Activated naive CD4-positive, alpha-beta T cell treated with anti-CD3 and anti-CD28 coated beads, Interleukin-2, amount 50 U/mL, for 16 hours (primary cell): ENCODE measurements around the gene RNFT2.
"Not testable (repeated sequence)": the region's sequence is repeated elsewhere in the genome, so short reads cannot be mapped to it uniquely, and the experiment has no call there.

Experiments
- DNase-seq: peaks from one replicate; pipeline ENCODE4 v3.0.0-alpha.2; 2020

RNFT2 gene

GRCh38 chr12:116745554-116745953, 7.4 kb downstream of the RNFT2 start:
- no peak for DNase-seq

- no peak for DNase-seq
These were observed 11.8 kb downstream of the RNFT2 start for GRCh38 chr12:116749884-116750283.

GRCh38 chr12:116750298-116750697, 12.2 kb downstream of the RNFT2 start:
- no peak for DNase-seq

DNA sequence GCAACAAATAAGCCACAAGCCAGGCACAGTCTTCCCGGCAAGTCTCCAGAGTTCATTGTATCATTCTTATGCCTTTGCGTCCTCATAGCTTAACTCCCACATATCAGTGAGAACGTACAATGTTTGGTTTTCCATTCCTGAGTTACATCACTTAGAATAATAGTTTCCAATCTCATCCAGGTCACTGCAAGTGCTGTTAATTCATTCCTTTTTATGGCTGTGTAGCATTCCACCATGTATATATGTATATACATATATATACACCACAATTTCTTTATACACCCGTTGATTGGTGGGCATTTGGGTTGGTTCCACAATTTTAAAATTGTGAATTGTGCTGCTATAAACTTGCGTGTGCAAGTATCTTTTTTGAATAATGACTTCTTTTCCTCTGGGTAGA, 16.0 kb downstream of the RNFT2 start:
- DNase-seq = not testable (repeated sequence)

DNA sequence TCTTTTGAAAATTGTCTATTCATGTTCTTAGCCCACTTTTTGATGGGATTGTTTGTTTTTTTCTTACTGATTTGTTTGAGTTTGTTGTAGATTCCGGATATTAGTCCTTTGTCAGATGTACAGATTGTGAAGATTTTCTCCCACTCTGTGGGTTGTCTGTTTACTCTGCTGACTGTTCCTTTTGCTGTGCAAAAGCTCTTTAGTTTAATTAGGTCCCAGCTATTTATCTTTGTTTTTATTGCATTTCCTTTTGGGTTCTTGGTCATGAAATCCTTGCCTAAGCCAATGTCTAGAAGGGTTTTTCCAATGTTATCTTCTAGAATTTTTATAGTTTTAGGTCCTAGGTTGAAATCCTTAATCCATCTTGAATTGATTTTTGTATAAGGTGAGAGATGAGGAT, 16.7 kb downstream of the RNFT2 start:
- DNase-seq = not testable (repeated sequence)

DNA sequence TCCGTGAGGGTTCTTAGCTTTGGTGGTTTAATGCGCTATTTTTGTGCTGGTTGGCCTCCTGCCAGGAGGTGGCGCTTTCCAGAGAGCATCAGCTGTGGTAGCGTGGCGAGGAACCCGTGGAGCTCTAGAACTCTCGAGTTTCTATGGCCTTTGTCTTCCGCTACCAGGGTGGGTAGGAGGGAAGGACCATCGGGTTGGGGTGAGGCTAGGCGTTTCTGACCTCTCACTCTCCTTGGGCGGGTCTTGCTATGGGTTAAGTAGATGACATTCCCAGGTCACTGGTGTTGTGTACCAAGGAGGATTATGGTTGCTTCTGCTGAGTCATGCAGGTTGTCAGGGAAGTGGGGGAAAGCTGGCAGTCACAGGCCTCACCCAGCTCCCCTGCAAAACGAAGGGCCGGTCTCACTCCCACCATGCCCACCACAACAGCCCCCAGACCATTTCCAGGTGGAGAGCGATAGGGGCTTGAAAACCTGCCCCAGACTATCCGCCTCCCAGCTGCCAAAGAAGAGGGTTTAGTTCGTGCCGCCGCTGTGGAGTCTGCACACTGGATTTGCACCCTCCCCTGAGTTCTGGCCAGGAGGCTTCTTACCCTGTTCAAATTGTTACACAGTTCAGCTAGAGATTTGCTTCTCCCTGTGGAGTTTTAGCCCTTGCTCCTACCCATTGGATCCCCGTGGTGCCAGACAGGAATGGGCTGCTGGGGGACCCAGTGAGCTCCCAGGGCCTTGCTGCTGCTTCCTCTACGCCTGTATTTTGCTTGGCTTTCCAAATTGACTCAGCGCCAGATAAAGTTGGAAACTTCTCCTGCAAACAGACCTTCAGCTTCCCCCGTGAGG, 21.9 kb downstream of the RNFT2 start:
- peak; percentile 30 for DNase-seq

DNA sequence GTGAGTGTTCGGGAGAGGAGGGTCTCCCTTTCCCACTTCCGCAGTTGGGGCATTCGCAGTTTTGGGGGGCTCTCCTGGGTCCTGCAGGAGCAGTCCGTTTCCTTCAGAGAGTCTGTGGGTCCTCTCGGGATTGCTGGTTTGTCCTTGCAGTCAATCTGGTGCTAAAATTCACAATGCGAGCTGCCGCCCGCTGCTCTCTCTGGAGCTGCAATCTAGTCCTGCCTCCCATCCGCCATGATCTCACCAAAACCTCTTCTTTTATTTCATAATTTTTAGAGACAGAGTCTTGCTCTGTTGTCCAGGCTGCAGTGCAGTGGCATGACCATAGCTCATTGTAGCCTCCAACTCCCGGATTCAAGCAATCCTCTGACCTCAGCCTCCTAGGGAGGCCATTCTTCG, 22.5 kb downstream of the RNFT2 start:
- no peak for DNase-seq

DNA sequence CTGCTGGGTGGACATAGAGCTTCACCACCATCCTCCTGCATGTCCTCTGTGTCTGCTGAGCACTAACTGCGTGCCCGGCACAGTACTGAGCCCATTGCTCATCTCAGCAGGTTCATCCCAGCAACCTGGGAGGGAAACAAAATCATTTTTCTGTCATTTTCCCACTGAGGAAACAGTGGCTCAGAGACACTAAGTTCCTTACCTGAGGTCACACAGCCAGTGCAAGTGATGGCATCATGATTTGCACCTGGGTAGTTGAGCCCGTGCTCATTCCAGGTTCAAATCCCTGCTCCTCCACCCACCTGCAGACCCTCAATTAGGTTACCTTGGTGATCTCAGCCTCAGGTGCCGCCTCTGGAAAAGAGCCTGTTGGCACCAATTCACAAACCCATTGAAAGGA, 23.4 kb downstream of the RNFT2 start:
- no peak for DNase-seq

- DNase-seq = no peak
These were observed 27.2 kb downstream of the RNFT2 start for GRCh38 chr12:116765271-116765670.

- DNase-seq = no peak
These were observed 28.2 kb downstream of the RNFT2 start for GRCh38 chr12:116766285-116766684.

DNA sequence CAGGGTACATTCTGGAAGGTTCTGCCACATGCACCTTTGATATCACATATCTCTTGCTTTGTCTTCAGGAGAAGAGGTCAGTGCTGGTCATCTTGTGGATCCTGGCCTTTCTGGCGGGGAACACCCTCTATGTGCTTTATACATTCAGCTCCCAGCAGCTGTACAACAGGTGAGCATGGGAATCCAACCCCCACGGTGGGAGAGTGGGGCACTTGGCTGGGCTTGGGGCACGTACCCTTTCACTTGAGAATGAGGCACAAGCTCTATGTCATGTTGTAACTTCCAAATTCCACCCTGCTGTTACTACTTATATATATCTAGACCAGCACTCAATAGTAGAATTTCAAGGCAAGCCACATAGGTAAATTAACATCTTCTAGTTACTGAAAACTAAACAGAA, 28.6 kb downstream of the RNFT2 start:
- no peak for DNase-seq

- no peak for DNase-seq
These were observed 33.5 kb downstream of the RNFT2 start for GRCh38 chr12:116771651-116772050.

- DNase-seq = no peak
These were observed 35.2 kb downstream of the RNFT2 start for GRCh38 chr12:116773276-116773731.

- no peak for DNase-seq
These were observed 35.9 kb downstream of the RNFT2 start for GRCh38 chr12:116774020-116774419.

DNA sequence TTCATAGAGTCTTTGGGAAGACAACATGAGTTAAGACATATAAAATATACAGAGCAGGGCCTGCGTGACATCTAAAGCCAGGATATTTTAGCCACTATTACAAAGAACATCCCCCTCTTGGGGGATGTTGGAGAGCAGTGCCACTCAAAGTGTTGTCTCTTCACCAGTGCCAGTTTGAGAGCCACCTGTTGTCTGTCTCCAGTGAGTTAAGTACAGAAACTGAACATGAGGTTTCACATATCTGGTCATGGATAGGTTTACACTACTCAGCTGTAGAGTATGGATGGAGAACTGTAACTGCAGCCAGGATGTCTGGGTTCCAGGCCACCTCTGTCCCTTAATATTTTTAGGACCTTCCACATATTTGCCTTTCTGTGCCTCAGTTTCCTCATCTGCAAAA, 39.1 kb downstream of the RNFT2 start:
- DNase-seq = no peak

- no peak for DNase-seq
These were observed 41.5 kb downstream of the RNFT2 start for GRCh38 chr12:116779597-116779996.

DNA sequence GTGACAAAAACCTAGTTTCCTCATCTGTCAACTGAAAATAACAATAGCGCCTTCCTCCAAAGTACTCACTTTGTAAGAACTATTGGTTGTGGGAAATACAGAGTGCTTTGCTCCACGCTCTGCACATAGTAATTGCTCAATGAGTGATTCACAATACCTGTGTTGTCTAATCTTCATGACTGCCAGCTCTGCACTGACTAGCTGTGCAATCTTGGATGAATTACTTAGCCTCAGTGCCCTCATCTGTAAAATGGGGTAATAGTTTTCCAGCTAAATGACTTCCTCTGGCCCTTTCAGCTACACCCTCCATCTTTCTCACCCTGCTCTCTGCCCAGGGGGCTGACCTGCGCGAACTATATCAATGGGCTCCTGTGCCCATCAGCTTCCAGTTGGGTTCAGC, 42.8 kb downstream of the RNFT2 start:
- no peak for DNase-seq

GRCh38 chr12:116783525-116784237, 45.6 kb downstream of the RNFT2 start:
- DNase-seq = no peak

DNA sequence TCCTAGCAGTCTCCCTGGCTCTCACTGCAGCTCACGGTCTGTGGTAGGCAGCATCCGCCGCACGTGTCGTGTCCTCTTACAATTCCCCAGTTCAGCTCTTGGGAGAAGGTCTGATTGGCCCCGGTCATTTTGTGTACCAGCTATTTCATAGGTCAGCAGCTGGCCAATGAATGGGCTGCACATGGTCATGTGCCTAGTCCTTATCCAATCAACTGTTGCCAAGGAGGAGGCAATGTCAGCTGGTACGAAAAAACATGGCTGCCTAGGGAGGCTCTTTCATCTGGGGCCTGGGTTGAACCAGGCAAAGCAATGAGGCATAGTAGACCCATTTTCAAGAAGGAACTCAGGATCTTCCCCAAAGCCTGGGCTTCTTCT, 46.1 kb downstream of the RNFT2 start:
- no peak for DNase-seq

DNA sequence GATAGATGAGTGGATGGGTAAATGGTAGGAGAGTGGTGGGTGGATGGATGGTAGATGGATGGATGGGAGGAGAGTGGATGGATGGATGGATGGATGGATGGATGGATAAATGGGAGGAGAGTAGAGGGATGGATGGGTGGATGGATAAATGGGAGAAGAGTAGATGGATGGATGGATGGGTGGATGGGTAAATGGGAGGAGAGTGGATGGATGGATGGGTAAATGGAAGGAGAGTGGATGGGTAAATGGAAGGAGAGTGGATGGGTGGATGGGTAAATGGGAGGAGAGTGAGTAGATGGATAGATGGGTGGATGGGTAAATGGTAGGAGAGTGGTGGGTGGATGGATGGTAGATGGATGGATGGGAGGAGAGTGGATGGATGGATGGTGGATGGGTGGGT, 51.4 kb downstream of the RNFT2 start:
- not testable (repeated sequence) for DNase-seq

- no peak for DNase-seq
These were observed 52.0 kb downstream of the RNFT2 start for GRCh38 chr12:116790066-116790465.

GRCh38 chr12:116792403-116792802, 54.3 kb downstream of the RNFT2 start:
- no peak for DNase-seq

- DNase-seq = no peak
These were observed 56.6 kb downstream of the RNFT2 start for GRCh38 chr12:116794725-116795124.

DNA sequence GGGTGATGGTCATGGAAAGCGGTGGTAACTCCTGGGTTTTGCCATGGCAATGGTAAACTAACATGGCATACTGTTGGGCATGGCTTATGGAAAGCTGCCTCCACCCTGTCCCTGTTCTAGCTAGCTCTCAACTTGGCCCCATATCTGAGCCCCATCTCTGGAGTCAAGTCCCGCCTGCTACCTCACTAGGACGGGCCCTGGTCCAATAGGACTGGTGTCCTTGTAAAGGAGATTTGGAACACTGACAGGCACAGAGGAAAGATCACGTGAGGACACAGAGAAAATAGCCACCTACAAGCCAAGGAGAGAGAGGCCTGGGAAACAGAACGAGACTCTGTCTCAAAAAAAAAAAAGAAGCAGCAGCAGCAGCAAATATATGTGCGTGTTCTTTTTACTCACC, 59.8 kb downstream of the RNFT2 start:
- DNase-seq = no peak
